SK-N-SH treated with all-trans-retinoic acid at 6 μM for 48 hours (cell line): ENCODE measurements around the gene HSPA12A.

ENCODE experiments used
- ESRRG ChIP-seq: fragments of 250-450 bp; sonication (Bioruptor Pico); IDR thresholded peaks from 2 replicates; pipeline ENCODE4 v1.6.1; 2021; ENCODE audit warnings: mild to moderate bottlenecking
- GLIS3 ChIP-seq: fragments of 250-450 bp; sonication (Bioruptor Pico); IDR thresholded peaks from 2 replicates; pipeline ENCODE4 v1.5.0; 2020; ENCODE audit warnings: mild to moderate bottlenecking, moderate library complexity
- PPARA ChIP-seq: fragments of 250-450 bp; sonication (Bioruptor Pico); IDR thresholded peaks from 2 replicates; pipeline ENCODE4 v1.5.0; 2020; ENCODE audit warnings: mild to moderate bottlenecking, borderline replicate concordance
- RARB ChIP-seq: fragments of 250-450 bp; sonication (Bioruptor Pico); IDR thresholded peaks from 2 replicates; pipeline ENCODE4 v1.8.0; 2021; ENCODE audit warnings: mild to moderate bottlenecking, moderate library complexity
- SNAI2 ChIP-seq: fragments of 250-450 bp; sonication (Bioruptor Pico); IDR thresholded peaks from 2 replicates; pipeline ENCODE4 v1.5.0; 2020; ENCODE audit warnings: mild to moderate bottlenecking, moderate library complexity
- TCF4 ChIP-seq: fragments of 250-450 bp; sonication (Bioruptor Pico); IDR thresholded peaks from 2 replicates; pipeline ENCODE4 v1.8.0; 2021; ENCODE audit warnings: mild to moderate bottlenecking, moderate library complexity, borderline replicate concordance
- ZFP30 ChIP-seq: fragments of 450-650 bp; formaldehyde crosslinking; IDR thresholded peaks from 2 replicates; pipeline ENCODE4 v1.5.0; 2022; ENCODE audit warnings: mild to moderate bottlenecking, moderate library complexity
- TF ChIP-seq, protein P1 (sequence below): fragments of 250-450 bp; sonication (Bioruptor Pico); IDR thresholded peaks from 2 replicates; pipeline ENCODE4 v1.8.0; 2021; ENCODE audit warnings: low read depth, mild to moderate bottlenecking, moderate library complexity, borderline replicate concordance
- TF ChIP-seq, protein P2 (sequence below): fragments of 250-450 bp; sonication (Bioruptor Pico); IDR thresholded peaks from 2 replicates; pipeline ENCODE4 v1.5.1; 2020; ENCODE audit warnings: low read depth, mild to moderate bottlenecking, moderate library complexity
- TF ChIP-seq, protein P3 (sequence below): fragments of 250-450 bp; sonication (Bioruptor Pico); IDR thresholded peaks from 2 replicates; pipeline ENCODE4 v1.5.1; 2021; ENCODE audit warnings: mild to moderate bottlenecking, moderate library complexity
- TF ChIP-seq, protein P4 (sequence below): fragments of 250-450 bp; sonication (Bioruptor Pico); IDR thresholded peaks from 2 replicates; pipeline ENCODE4 v1.8.0; 2020; ENCODE audit warnings: mild to moderate bottlenecking, moderate library complexity, borderline replicate concordance

DNA sequence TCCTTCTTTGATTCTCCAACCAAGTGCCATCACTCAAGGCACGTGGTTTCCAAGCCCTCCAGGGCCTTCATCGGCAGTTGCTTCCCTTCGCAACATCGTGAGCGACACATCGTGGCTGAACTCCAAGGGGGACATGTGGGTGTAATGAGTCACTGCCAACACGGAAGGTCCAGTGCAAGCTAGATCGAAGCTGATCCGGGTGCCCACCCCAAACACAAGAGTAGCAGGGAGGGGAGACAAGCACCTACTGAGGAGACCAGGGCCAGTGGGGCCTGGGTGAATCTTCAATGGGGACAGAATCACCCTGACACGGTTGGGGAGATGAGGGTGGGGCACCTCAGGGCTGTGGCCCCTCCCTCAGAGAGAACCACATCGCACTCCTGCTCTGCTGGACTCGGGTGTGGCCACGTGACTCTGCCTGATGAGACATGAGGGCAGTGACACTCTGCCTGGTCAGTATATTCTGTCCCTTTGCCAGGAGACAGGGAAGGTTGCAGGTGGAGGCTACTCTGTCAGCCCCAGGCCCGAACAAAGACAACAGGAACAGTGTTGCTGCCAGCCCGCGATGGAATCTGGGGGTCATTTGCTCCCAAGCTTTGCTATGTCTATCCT, 36.8 kb upstream of the HSPA12A start:
- no peak for TF ChIP-seq ESRRG
- TF ChIP-seq ZFP30 = no peak
- TF ChIP-seq, protein P1, sequence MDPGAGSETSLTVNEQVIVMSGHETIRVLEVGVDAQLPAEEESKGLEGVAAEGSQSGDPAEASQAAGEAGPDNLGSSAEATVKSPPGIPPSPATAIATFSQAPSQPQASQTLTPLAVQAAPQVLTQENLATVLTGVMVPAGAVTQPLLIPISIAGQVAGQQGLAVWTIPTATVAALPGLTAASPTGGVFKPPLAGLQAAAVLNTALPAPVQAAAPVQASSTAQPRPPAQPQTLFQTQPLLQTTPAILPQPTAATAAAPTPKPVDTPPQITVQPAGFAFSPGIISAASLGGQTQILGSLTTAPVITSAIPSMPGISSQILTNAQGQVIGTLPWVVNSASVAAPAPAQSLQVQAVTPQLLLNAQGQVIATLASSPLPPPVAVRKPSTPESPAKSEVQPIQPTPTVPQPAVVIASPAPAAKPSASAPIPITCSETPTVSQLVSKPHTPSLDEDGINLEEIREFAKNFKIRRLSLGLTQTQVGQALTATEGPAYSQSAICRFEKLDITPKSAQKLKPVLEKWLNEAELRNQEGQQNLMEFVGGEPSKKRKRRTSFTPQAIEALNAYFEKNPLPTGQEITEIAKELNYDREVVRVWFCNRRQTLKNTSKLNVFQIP (CRISPR knock-in tag) = no peak
- TF ChIP-seq, protein P2, sequence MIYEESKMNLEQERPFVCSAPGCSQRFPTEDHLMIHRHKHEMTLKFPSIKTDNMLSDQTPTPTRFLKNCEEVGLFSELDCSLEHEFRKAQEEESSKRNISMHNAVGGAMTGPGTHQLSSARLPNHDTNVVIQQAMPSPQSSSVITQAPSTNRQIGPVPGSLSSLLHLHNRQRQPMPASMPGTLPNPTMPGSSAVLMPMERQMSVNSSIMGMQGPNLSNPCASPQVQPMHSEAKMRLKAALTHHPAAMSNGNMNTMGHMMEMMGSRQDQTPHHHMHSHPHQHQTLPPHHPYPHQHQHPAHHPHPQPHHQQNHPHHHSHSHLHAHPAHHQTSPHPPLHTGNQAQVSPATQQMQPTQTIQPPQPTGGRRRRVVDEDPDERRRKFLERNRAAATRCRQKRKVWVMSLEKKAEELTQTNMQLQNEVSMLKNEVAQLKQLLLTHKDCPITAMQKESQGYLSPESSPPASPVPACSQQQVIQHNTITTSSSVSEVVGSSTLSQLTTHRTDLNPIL (CRISPR knock-in tag) = no peak
- no peak for TF ChIP-seq GLIS3 (CRISPR knock-in tag)
- TF ChIP-seq RARB (CRISPR knock-in tag) = no peak
- TF ChIP-seq, protein P3, sequence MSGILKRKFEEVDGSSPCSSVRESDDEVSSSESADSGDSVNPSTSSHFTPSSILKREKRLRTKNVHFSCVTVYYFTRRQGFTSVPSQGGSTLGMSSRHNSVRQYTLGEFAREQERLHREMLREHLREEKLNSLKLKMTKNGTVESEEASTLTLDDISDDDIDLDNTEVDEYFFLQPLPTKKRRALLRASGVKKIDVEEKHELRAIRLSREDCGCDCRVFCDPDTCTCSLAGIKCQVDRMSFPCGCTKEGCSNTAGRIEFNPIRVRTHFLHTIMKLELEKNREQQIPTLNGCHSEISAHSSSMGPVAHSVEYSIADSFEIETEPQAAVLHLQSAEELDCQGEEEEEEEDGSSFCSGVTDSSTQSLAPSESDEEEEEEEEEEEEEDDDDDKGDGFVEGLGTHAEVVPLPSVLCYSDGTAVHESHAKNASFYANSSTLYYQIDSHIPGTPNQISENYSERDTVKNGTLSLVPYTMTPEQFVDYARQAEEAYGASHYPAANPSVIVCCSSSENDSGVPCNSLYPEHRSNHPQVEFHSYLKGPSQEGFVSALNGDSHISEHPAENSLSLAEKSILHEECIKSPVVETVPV (CRISPR knock-in tag) = no peak
- TF ChIP-seq, protein P4, sequence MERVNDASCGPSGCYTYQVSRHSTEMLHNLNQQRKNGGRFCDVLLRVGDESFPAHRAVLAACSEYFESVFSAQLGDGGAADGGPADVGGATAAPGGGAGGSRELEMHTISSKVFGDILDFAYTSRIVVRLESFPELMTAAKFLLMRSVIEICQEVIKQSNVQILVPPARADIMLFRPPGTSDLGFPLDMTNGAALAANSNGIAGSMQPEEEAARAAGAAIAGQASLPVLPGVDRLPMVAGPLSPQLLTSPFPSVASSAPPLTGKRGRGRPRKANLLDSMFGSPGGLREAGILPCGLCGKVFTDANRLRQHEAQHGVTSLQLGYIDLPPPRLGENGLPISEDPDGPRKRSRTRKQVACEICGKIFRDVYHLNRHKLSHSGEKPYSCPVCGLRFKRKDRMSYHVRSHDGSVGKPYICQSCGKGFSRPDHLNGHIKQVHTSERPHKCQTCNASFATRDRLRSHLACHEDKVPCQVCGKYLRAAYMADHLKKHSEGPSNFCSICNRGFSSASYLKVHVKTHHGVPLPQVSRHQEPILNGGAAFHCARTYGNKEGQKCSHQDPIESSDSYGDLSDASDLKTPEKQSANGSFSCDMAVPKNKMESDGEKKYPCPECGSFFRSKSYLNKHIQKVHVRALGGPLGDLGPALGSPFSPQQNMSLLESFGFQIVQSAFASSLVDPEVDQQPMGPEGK = no peak
- no peak for TF ChIP-seq SNAI2 (CRISPR knock-in tag)
- TF ChIP-seq PPARA (CRISPR knock-in tag) = no peak
- TF ChIP-seq TCF4 (CRISPR knock-in tag) = no peak
